ENCODE measurements around the gene ETFA. TPM values are rescaled to one million over a fixed set of nuclear protein-coding genes. Genes with fewer than 3 reads are reported as not detected.

ETFA gene
- total RNA-seq, 3 donors from 2014 or later, result 172 to 286 (median 213) TPM

DNA sequence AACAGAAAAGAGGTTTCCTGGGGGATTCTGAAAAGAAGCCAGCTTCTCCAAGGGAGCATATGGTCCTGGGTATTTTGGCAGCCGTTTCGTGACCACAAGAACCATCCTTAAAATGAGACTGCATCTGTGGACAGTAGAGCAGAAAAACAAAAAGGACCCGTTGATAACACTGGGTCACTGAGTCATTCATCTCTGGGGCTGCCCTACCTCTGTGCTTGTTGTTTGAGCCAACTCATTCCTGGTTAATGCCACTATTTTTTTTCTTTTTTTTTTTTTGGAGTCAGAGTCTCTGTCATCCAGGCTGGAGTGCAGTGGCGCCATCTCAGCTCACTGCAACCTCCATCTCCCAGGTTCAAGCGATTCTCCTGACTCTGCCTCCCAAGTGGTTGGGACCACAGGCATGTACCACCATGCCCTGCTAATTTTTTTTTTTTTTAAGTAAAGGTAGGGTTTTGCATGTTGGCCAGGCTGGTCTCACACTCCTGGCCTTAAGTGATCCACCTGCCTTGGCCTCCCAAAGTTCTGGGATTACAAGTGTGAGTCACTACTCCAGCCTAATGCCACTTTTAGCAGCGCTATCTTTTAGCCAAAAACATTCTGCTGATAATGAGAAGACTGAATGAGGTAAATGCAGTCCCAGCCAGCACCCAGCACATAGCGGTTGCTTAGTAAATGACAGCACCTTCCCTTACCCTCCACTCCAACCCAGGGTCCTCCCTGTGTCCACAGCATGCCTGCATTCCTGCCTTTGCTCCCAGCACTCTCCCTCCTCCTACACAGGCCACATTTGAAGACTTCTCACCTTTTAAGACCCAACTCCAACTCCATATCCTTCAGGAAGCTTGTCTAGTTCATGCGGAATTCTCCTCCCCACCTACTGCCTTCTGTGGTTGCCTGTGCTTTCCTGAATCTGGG, 16.2 kb upstream of the ETFA start:
- Histone ChIP-seq H3K36me3 (ENCODE audit: low read depth) (no peaks in the 10 kb centered on the region), H3K4me1 (ENCODE audit: low read depth) (no peaks in the 10 kb centered on the region), H3K4me3 (no peak overlapping the region), H3K9me3 (no peaks in the 10 kb centered on the region)
- ATAC-seq (no peak), DNase-seq (no peak)
- TF ChIP-seq, protein P1, sequence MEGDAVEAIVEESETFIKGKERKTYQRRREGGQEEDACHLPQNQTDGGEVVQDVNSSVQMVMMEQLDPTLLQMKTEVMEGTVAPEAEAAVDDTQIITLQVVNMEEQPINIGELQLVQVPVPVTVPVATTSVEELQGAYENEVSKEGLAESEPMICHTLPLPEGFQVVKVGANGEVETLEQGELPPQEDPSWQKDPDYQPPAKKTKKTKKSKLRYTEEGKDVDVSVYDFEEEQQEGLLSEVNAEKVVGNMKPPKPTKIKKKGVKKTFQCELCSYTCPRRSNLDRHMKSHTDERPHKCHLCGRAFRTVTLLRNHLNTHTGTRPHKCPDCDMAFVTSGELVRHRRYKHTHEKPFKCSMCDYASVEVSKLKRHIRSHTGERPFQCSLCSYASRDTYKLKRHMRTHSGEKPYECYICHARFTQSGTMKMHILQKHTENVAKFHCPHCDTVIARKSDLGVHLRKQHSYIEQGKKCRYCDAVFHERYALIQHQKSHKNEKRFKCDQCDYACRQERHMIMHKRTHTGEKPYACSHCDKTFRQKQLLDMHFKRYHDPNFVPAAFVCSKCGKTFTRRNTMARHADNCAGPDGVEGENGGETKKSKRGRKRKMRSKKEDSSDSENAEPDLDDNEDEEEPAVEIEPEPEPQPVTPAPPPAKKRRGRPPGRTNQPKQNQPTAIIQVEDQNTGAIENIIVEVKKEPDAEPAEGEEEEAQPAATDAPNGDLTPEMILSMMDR (IDR thresholded peaks at IDR 0.05), result no peak
- intact Hi-C loops (cut with DNase I, micrococcal nuclease), result loop anchor here in 1 of 2 donors (10.0 kb wide), 1 partner anchor 123 kb away; no protein-coding TSS in a partner anchor

DNA sequence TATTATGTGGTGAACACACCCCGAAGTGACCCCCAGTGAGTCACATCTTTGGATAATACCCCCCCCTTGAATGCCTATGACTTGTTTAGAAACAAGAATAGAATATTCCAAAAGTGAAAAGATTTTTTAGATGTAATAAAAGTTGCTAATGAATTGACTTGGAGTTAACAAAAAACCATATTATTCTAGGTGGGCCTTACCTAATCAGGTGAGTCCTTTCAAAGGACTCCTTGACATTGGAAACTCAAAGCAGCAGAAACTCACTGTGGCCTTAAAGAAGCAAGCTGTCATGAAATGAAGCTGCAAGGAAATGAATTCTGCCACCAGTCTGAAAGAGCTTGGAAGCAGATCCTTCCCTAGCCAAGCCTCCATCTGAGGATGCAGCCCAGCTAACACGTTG, 14.4 kb upstream of the ETFA start:
- ATAC-seq, result no peak
- DNase-seq, result no peak
- Histone ChIP-seq H3K4me3 (no peak overlapping the region), H3K36me3 (ENCODE audit: low read depth) (no peaks in the 10 kb centered on the region), H3K9me3 (no peaks in the 10 kb centered on the region), H3K4me1 (ENCODE audit: low read depth) (no peaks in the 10 kb centered on the region)
- TF ChIP-seq, protein P1 (IDR thresholded peaks at IDR 0.05), result no peak
- intact Hi-C loops (cut with DNase I, micrococcal nuclease), result loop anchor here in 1 of 2 donors (10.0 kb wide), 1 partner anchor 121 kb away; no protein-coding TSS in a partner anchor

DNA sequence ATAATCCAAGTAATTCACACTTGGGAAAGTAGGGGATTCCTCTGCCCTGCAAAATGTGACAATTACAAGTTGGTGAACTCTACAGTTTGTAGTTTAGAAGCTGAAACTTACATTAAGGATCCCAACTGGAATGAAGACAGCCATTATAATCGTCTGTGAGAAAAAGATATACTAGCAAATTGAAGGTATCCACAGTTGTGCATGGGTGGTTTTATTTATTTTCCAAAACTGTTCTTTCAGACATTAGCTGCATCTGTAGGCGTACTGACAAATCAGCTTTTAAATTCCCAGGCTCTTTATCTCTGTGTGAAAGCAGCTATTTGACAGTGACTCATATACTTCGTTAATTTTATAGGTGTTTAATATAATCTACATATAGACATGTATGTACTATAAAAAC, 12.8 kb upstream of the ETFA start:
- intact Hi-C loops (cut with DNase I, micrococcal nuclease), result loop anchor here in 1 of 2 donors (10.0 kb wide), 1 partner anchor 119 kb away; no protein-coding TSS in a partner anchor
- TF ChIP-seq, protein P1 (IDR thresholded peaks at IDR 0.05), result no peak
- no peak for DNase-seq

DNA sequence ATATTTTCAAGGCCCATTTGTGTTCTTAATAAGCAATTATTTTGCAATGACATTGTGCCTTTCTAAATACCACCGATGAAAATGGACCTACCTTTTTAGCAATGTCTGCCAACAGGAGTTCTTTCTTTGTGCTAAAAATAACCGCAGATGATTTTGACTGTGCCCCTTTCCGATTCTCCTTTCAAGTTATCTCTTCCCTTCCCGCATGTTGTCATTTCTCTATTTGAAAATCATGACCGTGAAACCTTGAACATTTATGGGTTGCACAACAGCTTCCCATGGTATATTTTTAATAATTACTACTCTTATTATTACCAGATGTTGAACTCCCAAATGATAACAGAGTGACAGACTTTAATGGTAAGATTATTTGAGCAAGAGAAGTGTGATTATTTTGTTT, 10.3 kb upstream of the ETFA start:
- no peaks in the 10 kb centered on the region for H3K9me3 ChIP-seq
- intact Hi-C loops (cut with DNase I, micrococcal nuclease), result loop anchor here in 1 of 2 donors (10.0 kb wide), 1 partner anchor 117 kb away; no protein-coding TSS in a partner anchor
- H3K36me3 ChIP-seq (ENCODE audit: low read depth), result no peaks in the 10 kb centered on the region
- no peak overlapping the region for H3K4me3 ChIP-seq
- H3K4me1 ChIP-seq (ENCODE audit: low read depth), result no peaks in the 10 kb centered on the region
- no peak for ATAC-seq
- TF ChIP-seq, protein P1 (IDR thresholded peaks at IDR 0.05), result no peak
- no peak for DNase-seq

More for the DNA sequence above, 12.8 kb upstream of the ETFA start:
- Histone ChIP-seq H3K9me3 (no peaks in the 10 kb centered on the region), H3K4me1 (ENCODE audit: low read depth) (no peaks in the 10 kb centered on the region), H3K36me3 (ENCODE audit: low read depth) (no peaks in the 10 kb centered on the region), H3K4me3 (no peak overlapping the region)
- ATAC-seq, result no peak

DNA sequence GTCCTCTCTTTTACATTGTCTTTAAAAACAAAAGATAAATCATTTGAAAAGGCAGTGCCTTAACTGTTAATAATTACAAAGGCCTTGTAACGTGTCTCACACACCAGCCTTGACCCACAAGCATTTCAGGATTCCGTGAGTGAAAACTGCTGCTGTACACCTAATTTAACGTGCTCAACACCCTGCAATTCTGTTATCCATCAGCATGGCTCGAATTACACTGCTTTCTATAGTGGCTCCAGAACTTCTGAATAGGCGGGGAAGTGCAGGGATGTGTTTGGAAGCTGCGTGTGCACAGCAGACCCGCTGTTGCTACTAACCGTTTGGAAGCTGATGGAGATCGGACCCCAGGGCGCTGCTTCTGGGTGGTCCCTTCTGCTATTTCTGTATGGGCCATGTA, 9.9 kb upstream of the ETFA start:
- intact Hi-C loops (cut with DNase I, micrococcal nuclease), result loop anchor here in 1 of 2 donors (10.0 kb wide), 1 partner anchor 116 kb away; no protein-coding TSS in a partner anchor
- no peak for DNase-seq
- no peak for ATAC-seq
- TF ChIP-seq, protein P1 (IDR thresholded peaks at IDR 0.05), result no peak
- no peaks in the 10 kb centered on the region for H3K36me3 ChIP-seq (ENCODE audit: low read depth)
- H3K4me3 ChIP-seq, result no peak overlapping the region
- no peaks in the 10 kb centered on the region for H3K4me1 ChIP-seq (ENCODE audit: low read depth)
- H3K9me3 ChIP-seq, result no peaks in the 10 kb centered on the region

Measured in mucosa of descending colon (tissue), 3 donors.